Measurements from ENCODE around the gene DNAJC1. TPM values are rescaled to one million over a fixed set of nuclear protein-coding genes. Genes with fewer than 3 reads are reported as not detected.
A peak's percentile ranks its signal among the peaks of the same experiment; 100 is the strongest.

Gene DNAJC1
- total and polyA plus RNA-seq, 2 of the 8 experiments (the other 6 are each of a cell fraction or from before 2014, with no cell fraction given): 6.8 to 14.8 TPM

- TF ChIP-seq E2F6 (IDR thresholded peaks at IDR 0.05) (no peak), CREB1 (IDR thresholded peaks at IDR 0.05) (0 out of 2 replicates have a peak, but pooled peaks have one; percentile 32)
Observed at GRCh38 chr10:21810582-21811244, 192.8 kb downstream of the DNAJC1 start (continued).
